ENCODE data around the gene MYL5. TPM values are rescaled to one million over a fixed set of nuclear protein-coding genes. Genes with fewer than 3 reads are reported as not detected.
A peak's percentile ranks its signal among the peaks of the same experiment; 100 is the strongest.

The MYL5 gene
- total and polyA plus RNA-seq, 2 of the 13 experiments (the other 11 are each of a cell fraction or from before 2014, with no cell fraction given), result 6.5 to 16.0 TPM

DNA sequence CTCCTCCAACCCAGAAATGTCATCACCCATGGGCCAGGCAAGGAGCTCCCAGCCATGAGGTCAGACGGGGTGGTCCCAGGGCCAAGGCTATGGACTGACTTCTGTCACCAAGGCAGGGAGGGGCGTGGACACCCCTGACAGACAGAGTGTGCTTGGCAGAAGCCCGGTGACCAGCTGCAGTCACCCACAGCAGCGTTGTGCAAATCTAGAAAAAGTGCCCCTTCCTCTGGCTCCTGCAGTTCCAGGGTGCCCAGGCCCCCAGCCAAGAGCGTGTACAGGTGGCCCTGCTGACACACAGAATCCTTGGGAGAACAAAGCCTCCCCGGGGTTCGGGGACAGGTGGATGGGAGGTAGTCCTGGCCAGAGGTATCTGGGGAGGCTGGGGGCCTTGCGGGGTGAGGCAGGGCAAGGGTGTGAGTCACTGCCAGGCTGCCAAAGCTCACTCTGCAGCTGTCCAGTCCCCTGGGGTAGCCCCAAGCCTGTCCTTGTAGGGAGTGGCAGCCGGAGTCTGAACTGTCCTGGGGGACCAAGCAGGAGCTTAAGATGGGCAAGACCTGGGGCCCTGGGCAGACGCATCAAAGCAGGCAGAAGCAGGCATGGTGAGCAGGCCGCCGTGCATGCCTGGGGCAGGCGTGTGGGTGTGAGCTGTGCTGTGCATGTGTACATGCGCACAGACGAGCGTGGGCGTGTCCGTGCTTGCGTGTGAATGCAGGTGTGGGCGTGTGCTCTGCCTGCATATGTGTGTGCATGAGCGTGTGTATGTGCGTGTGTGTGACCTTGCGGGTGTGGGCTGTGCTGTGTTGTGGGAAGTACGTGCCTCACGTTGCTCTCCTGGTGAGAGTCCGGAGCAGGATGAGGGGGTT lies 3.3 kb downstream of the MYL5 start (continued):
- no peak for TF ChIP-seq ZBTB25 (CRISPR knock-in tag; IDR thresholded peaks at IDR 0.05)
- TF ChIP-seq SALL1 (CRISPR knock-in tag; IDR thresholded peaks at IDR 0.05), result peak; percentile 47
- no peak for TF ChIP-seq ZNF383 (CRISPR knock-in tag; IDR thresholded peaks at IDR 0.05; ENCODE audit: borderline replicate concordance)
- TF ChIP-seq ZNF382 (CRISPR knock-in tag; IDR thresholded peaks at IDR 0.05; ENCODE audit: borderline replicate concordance), result no peak
- TF ChIP-seq SRSF1 (optimal IDR thresholded peaks at IDR 0.05; ENCODE audit: low read depth, low read length), result peak; percentile 56
- TF ChIP-seq ZNF891 (CRISPR knock-in tag; IDR thresholded peaks at IDR 0.05), result no peak
- TF ChIP-seq RBAK (CRISPR knock-in tag; IDR thresholded peaks at IDR 0.05), result no peak
- no peak for TF ChIP-seq SMC3 (IDR thresholded peaks at IDR 0.05; ENCODE audit: low read length)
- TF ChIP-seq, protein P1, sequence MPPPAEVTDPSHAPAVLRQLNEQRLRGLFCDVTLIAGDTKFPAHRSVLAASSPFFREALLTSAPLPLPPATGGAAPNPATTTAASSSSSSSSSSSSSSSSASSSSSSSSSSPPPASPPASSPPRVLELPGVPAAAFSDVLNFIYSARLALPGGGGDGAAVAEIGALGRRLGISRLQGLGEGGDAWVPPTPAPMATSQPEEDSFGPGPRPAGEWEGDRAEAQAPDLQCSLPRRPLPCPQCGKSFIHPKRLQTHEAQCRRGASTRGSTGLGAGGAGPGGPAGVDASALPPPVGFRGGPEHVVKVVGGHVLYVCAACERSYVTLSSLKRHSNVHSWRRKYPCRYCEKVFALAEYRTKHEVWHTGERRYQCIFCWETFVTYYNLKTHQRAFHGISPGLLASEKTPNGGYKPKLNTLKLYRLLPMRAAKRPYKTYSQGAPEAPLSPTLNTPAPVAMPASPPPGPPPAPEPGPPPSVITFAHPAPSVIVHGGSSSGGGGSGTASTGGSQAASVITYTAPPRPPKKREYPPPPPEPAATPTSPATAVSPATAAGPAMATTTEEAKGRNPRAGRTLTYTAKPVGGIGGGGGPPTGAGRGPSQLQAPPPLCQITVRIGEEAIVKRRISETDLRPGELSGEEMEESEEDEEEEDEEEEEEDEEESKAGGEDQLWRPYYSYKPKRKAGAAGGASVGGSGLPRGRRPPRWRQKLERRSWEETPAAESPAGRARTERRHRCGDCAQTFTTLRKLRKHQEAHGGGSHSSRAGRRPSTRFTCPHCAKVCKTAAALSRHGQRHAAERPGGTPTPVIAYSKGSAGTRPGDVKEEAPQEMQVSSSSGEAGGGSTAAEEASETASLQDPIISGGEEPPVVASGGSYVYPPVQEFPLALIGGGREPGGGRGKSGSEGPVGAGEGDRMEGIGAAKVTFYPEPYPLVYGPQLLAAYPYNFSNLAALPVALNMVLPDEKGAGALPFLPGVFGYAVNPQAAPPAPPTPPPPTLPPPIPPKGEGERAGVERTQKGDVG (CRISPR knock-in tag; IDR thresholded peaks at IDR 0.05; ENCODE audit: borderline replicate concordance), result no peak
- TF ChIP-seq, protein P2, sequence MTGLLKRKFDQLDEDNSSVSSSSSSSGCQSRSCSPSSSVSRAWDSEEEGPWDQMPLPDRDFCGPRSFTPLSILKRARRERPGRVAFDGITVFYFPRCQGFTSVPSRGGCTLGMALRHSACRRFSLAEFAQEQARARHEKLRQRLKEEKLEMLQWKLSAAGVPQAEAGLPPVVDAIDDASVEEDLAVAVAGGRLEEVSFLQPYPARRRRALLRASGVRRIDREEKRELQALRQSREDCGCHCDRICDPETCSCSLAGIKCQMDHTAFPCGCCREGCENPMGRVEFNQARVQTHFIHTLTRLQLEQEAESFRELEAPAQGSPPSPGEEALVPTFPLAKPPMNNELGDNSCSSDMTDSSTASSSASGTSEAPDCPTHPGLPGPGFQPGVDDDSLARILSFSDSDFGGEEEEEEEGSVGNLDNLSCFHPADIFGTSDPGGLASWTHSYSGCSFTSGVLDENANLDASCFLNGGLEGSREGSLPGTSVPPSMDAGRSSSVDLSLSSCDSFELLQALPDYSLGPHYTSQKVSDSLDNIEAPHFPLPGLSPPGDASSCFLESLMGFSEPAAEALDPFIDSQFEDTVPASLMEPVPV (CRISPR knock-in tag; IDR thresholded peaks at IDR 0.05), result no peak
- TF ChIP-seq TMF1 (CRISPR knock-in tag; IDR thresholded peaks at IDR 0.05; ENCODE audit: low read depth), result no peak
- TF ChIP-seq ZNF225 (CRISPR knock-in tag; IDR thresholded peaks at IDR 0.05), result no peak
- no peak for TF ChIP-seq SMARCC2 (IDR thresholded peaks at IDR 0.05)
- no peak; the same call in 1 of the 2 replicates for TF ChIP-seq ZNF451 (CRISPR knock-in tag; IDR thresholded peaks at IDR 0.05)
- no peak for TF ChIP-seq TCF7L2 (IDR thresholded peaks at IDR 0.05; ENCODE audit: low read depth, low read length)
- TF ChIP-seq NCOR1 (IDR thresholded peaks at IDR 0.05; ENCODE audit: borderline replicate concordance, low read length), result no peak
- no peak for TF ChIP-seq SUZ12 (IDR thresholded peaks at IDR 0.05; ENCODE audit: low read depth, low read length)
- no peak for TF ChIP-seq THAP11 (CRISPR knock-in tag; IDR thresholded peaks at IDR 0.05)
- no peak for TF ChIP-seq ZNF614 (CRISPR knock-in tag; IDR thresholded peaks at IDR 0.05; ENCODE audit: borderline replicate concordance)
- TF ChIP-seq, protein P3, sequence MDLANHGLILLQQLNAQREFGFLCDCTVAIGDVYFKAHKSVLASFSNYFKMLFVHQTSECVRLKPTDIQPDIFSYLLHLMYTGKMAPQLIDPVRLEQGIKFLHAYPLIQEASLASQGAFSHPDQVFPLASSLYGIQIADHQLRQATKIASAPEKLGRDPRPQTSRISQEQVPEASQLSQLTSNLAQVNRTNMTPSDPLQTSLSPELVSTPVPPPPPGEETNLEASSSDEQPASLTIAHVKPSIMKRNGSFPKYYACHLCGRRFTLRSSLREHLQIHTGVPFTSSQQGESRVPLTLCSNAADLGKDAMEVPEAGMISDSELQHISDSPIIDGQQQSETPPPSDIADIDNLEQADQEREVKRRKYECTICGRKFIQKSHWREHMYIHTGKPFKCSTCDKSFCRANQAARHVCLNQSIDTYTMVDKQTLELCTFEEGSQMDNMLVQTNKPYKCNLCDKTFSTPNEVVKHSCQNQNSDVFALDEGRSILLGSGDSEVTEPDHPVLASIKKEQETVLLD (CRISPR knock-in tag; IDR thresholded peaks at IDR 0.05; ENCODE audit: low read depth), result peak; percentile 47; the same call in 1 of the 2 replicates
- no peak for TF ChIP-seq ZNF816 (CRISPR knock-in tag; IDR thresholded peaks at IDR 0.05; ENCODE audit: borderline replicate concordance)
- no peak for TF ChIP-seq PHF20 (CRISPR knock-in tag; IDR thresholded peaks at IDR 0.05)
- TF ChIP-seq GTF3A (CRISPR knock-in tag; conservative IDR thresholded peaks at IDR 0.05), result no peak
